Activated CD8-positive, alpha-beta memory T cell treated with anti-CD3 and anti-CD28 coated beads for 1 hour (primary cell): ENCODE results near the gene NCKIPSD.

Experiments
- DNase-seq, 2 donors: peaks; one replicate each; pipeline ENCODE4 v3.0.0-alpha.2; 2020; ENCODE audit warnings: low read depth in 1 of 2; ENCODE audit errors: extremely low read depth in 1 of 2

NCKIPSD gene

GRCh38 chr3:48679411-48680391, 6.0 kb downstream of the NCKIPSD start:
- no peak for DNase-seq

GRCh38 chr3:48678566-48679380, 6.9 kb downstream of the NCKIPSD start:
- no peak for DNase-seq

- no peak for DNase-seq
Measured at GRCh38 chr3:48678056-48678455, 7.7 kb downstream of the NCKIPSD start.

- DNase-seq = no peak
Measured at GRCh38 chr3:48674505-48674904, 11.2 kb downstream of the NCKIPSD start.

GRCh38 chr3:48672522-48672921, 13.2 kb downstream of the NCKIPSD start:
- no peak for DNase-seq

- DNase-seq = no peak
Measured at GRCh38 chr3:48664929-48665328, 20.8 kb downstream of the NCKIPSD start.

GRCh38 chr3:48664313-48664644, 21.4 kb downstream of the NCKIPSD start:
- DNase-seq = no peak

GRCh38 chr3:48663489-48664312, 22.0 kb downstream of the NCKIPSD start:
- DNase-seq = peak; percentile 49 to 72

GRCh38 chr3:48662753-48663488, 22.8 kb downstream of the NCKIPSD start, which contains the start of gene CELSR3:
Gene CELSR3, minus strand, starts transcription at chr3:48662886. Its CDS starts 252 bp downstream, at chr3:48662634.
- peak in 1 of 2 donors; percentile 36 for DNase-seq

GRCh38 chr3:48662145-48662752, 23.5 kb downstream of the NCKIPSD start:
- DNase-seq = no peak

GRCh38 chr3:48661501-48662144, 24.1 kb downstream of the NCKIPSD start:
- peak in 1 of 2 donors; percentile 63 for DNase-seq

- no peak for DNase-seq
Measured at GRCh38 chr3:48660800-48661400, 24.8 kb downstream of the NCKIPSD start.

- DNase-seq = no peak
Measured at GRCh38 chr3:48656841-48657281, 28.9 kb downstream of the NCKIPSD start.

GRCh38 chr3:48656061-48656840, 29.5 kb downstream of the NCKIPSD start:
- DNase-seq = peak; percentile 67 to 74

GRCh38 chr3:48655606-48656005, 30.1 kb downstream of the NCKIPSD start:
- DNase-seq = peak in 1 of 2 donors; percentile 40

- DNase-seq = no peak
Measured at GRCh38 chr3:48655063-48655462, 30.7 kb downstream of the NCKIPSD start.

- DNase-seq = no peak
Measured at GRCh38 chr3:48652923-48653715, 32.6 kb downstream of the NCKIPSD start.
